LNCaP clone FGC (cell line): ENCODE data around the gene EPB41.

ENCODE experiments used
- DNase-seq: peaks from one replicate; pipeline ENCODE4 v3.0.0-alpha.2; 2011; ENCODE audit warnings: low read depth
- H3K4me3 ChIP-seq: 2 replicates; pipeline ENCODE4 v1.5.1; 2011; ENCODE audit warnings: mild to moderate bottlenecking, low read depth, low read length, control low read depth
- TF ChIP-seq, protein P1 (sequence below): IDR thresholded peaks from 2 replicates; pipeline ENCODE4 v1.5.1; 2012; ENCODE audit warnings: mild to moderate bottlenecking; ENCODE audit not compliant: control insufficient read depth, insufficient read depth; ENCODE audit errors: extremely low read depth

EPB41 gene

DNA sequence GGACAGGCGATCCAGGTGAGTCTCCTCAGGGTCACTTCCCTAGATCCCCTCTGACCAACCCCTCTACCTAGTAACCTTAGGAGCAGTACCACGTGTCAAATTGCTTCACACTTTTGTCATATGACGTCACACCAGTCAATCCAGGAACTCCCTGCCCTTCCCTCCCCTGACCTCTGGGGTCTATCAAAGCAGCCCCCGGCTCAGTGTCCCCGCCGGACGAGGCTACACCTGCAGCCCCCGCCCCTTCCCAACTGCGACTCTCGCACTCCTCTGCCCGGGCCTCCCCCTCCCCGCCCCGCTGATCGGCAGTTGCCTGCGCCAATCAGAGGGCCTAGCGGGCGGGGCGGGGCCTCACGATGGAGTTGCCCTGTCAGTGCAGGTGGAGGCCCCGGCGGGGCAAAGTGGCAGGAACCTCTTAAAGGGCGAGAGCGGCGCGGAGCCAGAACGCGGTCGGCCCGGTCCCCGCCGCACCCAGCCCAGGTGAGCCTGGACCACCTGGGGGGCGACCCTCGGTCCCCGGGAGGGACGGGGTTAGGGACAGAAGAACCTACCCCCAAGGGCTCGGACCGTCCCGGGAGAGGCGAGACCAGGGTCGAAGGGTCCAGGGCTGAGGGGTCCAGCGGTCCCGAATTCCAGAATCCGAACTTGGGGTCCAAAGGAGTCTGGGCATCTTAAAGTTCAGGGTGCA, 27.5 kb upstream of the EPB41 start:
- peak overlapping the region; percentile 97 for H3K4me3 ChIP-seq
- TF ChIP-seq, protein P1, sequence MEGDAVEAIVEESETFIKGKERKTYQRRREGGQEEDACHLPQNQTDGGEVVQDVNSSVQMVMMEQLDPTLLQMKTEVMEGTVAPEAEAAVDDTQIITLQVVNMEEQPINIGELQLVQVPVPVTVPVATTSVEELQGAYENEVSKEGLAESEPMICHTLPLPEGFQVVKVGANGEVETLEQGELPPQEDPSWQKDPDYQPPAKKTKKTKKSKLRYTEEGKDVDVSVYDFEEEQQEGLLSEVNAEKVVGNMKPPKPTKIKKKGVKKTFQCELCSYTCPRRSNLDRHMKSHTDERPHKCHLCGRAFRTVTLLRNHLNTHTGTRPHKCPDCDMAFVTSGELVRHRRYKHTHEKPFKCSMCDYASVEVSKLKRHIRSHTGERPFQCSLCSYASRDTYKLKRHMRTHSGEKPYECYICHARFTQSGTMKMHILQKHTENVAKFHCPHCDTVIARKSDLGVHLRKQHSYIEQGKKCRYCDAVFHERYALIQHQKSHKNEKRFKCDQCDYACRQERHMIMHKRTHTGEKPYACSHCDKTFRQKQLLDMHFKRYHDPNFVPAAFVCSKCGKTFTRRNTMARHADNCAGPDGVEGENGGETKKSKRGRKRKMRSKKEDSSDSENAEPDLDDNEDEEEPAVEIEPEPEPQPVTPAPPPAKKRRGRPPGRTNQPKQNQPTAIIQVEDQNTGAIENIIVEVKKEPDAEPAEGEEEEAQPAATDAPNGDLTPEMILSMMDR, result no peak
- DNase-seq, result peak; percentile 63

DNA sequence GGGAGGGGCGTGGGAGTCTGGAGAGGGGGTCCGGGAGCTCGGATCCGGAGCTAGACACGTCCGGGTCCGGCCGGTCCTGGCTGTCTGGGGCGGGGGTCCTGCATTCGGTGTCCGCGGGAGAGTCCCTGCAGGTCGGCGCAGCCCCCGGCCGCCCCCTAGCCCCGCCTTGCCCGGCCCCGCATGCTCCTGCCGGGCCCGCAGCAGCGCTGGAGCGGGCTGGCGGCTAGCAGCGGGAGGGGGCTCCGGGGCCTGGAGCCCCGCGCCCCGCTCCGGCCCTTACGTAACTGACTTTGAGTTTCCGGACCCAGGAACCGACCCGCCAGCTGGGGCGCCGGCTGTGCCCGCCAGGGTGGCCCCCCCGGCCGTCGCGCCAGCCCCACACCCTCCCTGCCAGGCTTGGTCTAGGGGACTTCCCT, 26.9 kb upstream of the EPB41 start:
- TF ChIP-seq, protein P1, result no peak
- H3K4me3 ChIP-seq, result peak overlapping the region; percentile 97
- DNase-seq, result no peak

DNA sequence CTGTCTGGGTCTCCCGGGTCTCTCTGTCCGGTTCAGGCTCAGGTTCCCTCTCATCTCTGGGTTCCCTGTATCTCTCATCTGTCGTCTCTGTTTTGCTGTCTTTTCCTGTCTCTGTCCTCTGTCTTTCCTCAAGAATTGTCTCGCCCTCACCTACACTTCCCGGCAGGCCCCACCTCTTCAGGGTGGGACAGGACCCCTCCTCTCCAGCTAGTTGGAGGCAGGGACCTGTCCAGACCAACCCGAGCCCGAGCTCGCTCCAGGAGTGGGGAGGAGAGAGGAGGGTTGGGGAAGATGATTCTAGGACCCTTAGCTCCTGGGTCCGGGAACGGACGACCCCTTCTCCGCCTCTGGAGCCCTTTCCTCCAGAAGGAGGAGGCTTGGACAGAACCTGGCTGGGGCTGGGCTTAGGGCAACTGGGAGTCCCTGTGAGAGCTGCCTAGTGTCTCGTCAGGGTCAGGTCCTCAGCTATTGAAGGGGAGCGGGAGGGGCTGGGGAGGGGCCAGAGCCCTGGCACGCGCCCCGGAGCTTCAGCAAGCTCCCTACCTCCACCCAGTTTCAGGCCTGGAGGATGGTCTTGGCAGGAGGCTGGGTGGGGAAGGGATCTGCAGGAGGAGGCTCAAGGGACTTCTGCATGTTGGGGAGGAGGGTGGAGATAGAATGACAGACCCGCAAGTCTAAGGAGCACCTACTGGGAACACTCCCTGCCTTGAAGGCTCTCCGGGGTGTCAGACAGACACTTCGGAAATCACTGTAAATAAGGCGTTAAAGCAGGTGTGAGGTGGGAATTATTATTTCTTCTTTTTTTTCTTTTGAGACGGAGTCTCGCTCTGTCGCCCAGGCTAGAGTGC, 26.3 kb upstream of the EPB41 start:
- H3K4me3 ChIP-seq, result peak overlapping the region; percentile 97
- TF ChIP-seq, protein P1, result no peak
- DNase-seq, result no peak

DNA sequence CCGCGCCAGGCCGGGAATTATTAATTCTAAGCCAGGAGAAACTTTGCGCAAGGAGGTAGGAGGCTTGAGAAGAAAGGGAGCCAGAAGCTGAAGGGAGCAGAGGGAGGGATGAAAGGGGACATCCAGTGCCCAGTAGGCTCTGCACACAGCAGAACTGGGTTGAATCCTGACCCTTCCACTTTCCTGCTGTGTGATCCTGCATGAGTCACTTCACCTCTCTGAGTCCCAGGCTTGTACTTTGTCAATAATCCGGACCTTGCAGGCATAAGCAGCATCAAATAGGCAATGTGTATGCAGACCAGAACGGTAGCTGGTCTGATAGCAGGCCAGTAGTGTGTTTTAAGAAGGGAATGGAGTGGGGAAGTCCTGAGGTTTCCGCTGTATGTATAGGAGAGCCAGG, 25.5 kb upstream of the EPB41 start:
- DNase-seq, result no peak
- TF ChIP-seq, protein P1, result no peak
- no peak overlapping the region for H3K4me3 ChIP-seq

DNA sequence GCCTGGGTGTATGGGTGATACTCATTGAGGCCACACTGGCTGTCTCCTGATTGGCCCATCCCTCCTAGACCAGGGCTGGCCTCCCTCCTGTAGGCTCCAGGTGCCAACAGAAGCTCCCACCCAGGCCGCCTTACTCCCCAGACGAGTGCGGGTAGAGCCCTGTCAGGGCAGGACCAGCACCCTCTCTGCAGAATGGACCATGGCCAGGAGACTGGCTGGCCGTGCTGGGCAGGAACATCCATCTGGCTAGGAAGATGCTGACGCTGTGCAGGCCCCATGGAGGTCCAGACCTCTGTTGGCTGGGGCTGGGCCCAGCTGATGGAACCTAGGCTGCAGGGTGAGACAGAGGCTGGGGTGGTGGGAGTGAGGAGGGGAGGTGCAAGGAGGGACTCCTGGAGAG, 25.0 kb upstream of the EPB41 start:
- TF ChIP-seq, protein P1, result no peak
- no peak overlapping the region for H3K4me3 ChIP-seq
- DNase-seq, result no peak

DNA sequence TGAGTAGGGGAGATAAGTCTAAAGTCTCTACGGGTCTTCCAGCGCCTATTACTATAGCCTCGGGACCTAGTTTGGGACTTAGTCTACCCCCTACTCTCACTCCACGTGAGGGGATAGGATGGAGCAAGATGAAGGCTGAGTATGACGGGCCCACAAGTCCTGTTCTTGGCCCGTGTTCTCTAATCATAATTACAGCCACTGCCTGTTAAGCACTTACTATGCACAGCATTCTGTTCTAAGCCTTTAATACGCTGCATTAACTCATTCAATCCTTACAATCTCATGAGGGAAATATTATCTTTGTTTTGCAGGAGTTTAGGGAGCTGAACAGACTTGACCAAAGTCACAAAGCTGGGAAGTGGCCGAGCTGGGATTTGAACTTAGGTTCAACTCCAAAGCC, 23.9 kb upstream of the EPB41 start:
- H3K4me3 ChIP-seq, result no peak overlapping the region
- TF ChIP-seq, protein P1, result no peak
- DNase-seq, result no peak

DNA sequence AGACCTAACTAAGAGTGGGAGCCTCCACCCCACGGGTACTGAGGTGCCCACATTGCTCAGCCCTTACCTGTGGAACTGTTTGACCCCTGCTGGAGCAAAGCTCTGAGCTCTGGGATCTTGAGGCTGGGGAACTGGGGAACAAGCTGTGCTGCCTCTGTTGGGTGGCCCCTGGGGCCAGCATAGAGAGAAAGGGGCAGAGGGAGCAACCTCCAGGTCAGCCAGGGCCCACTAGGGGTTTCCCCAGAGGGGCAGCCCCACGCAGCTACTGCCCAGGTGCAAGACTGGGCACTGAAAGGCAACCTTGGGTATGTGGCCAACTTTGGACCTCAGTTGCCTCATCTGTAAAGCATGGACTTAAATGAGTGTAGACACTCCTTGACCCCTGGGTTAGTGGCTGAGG, 23.5 kb upstream of the EPB41 start:
- DNase-seq, result no peak
- TF ChIP-seq, protein P1, result no peak
- no peak overlapping the region for H3K4me3 ChIP-seq
